ENCODE data around the gene KPTN.

The KPTN gene

GRCh38 chr19:47467914-47468313 is 16.1 kb downstream of the KPTN start:
- DNase-seq (ENCODE audit: low spot score), result no peak

- no peak for DNase-seq (ENCODE audit: low spot score)
Observed at GRCh38 chr19:47465957-47466356, 18.1 kb downstream of the KPTN start.

GRCh38 chr19:47464675-47465419 is 19.2 kb downstream of the KPTN start:
- DNase-seq (ENCODE audit: low spot score), result no peak

- DNase-seq (ENCODE audit: low spot score), result no peak
Observed at GRCh38 chr19:47461876-47462275, 22.1 kb downstream of the KPTN start.

GRCh38 chr19:47459477-47459876 is 24.5 kb downstream of the KPTN start:
- no peak for DNase-seq (ENCODE audit: low spot score)

- no peak for DNase-seq (ENCODE audit: low spot score)
Observed at GRCh38 chr19:47458672-47459071, 25.3 kb downstream of the KPTN start.

GRCh38 chr19:47456721-47457474 is 27.1 kb downstream of the KPTN start:
- DNase-seq (ENCODE audit: low spot score), result no peak

GRCh38 chr19:47450478-47450877 is 33.5 kb downstream of the KPTN start:
- DNase-seq (ENCODE audit: low spot score), result no peak

GRCh38 chr19:47448360-47448727 is 35.7 kb downstream of the KPTN start:
- no peak for DNase-seq (ENCODE audit: low spot score)

- peak; percentile 96 for DNase-seq (ENCODE audit: low spot score)
Observed at GRCh38 chr19:47447470-47448359, 36.3 kb downstream of the KPTN start.

GRCh38 chr19:47446534-47447469 is 37.2 kb downstream of the KPTN start:
- peak; percentile 86 for DNase-seq (ENCODE audit: low spot score)

GRCh38 chr19:47445937-47446402 is 38.0 kb downstream of the KPTN start:
- DNase-seq (ENCODE audit: low spot score), result no peak

- no peak for DNase-seq (ENCODE audit: low spot score)
Observed at GRCh38 chr19:47445527-47445926, 38.5 kb downstream of the KPTN start.

- DNase-seq (ENCODE audit: low spot score), result no peak
Observed at GRCh38 chr19:47444388-47444821, 39.6 kb downstream of the KPTN start.

GRCh38 chr19:47443331-47443730 is 40.7 kb downstream of the KPTN start:
- no peak for DNase-seq (ENCODE audit: low spot score)

GRCh38 chr19:47438793-47439220 is 45.2 kb downstream of the KPTN start:
- no peak for DNase-seq (ENCODE audit: low spot score)

- DNase-seq (ENCODE audit: low spot score), result no peak
Observed at GRCh38 chr19:47437500-47437899, 46.5 kb downstream of the KPTN start.

- peak; percentile 53 for DNase-seq (ENCODE audit: low spot score)
Observed at GRCh38 chr19:47436712-47437401, 47.2 kb downstream of the KPTN start.

GRCh38 chr19:47435883-47436417 is 48.1 kb downstream of the KPTN start:
- DNase-seq (ENCODE audit: low spot score), result no peak

- DNase-seq (ENCODE audit: low spot score), result no peak
Observed at GRCh38 chr19:47435196-47435595, 48.8 kb downstream of the KPTN start.
